Measurements from ENCODE around the gene SH3D19.
"Not testable (repeated sequence)": the region's sequence is repeated elsewhere in the genome, so short reads cannot be mapped to it uniquely, and the experiment has no call there.

SH3D19 gene

DNA sequence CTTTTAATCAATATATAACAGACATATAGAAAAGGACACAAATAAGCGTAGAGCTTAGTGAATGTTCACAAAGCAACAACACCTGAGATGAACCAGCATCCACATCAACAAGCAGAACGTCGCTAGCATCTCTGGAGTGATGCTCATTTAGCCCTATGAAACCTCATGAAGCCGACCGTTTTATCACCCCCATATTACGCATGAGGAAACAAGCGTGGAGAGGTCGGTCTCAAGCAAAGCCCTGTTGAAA is 226.5 kb downstream of the SH3D19 start:
- no peak for DNase-seq (ENCODE audit: low read depth)

- DNase-seq (ENCODE audit: low read depth) = no peak
Measured at GRCh38 chr4:151097759-151098158, 227.6 kb downstream of the SH3D19 start.

GRCh38 chr4:151095142-151095541 is 230.3 kb downstream of the SH3D19 start:
- no peak for DNase-seq (ENCODE audit: low read depth)

- no peak for DNase-seq (ENCODE audit: low read depth)
Measured at GRCh38 chr4:151094290-151094751, 231.1 kb downstream of the SH3D19 start.

DNA sequence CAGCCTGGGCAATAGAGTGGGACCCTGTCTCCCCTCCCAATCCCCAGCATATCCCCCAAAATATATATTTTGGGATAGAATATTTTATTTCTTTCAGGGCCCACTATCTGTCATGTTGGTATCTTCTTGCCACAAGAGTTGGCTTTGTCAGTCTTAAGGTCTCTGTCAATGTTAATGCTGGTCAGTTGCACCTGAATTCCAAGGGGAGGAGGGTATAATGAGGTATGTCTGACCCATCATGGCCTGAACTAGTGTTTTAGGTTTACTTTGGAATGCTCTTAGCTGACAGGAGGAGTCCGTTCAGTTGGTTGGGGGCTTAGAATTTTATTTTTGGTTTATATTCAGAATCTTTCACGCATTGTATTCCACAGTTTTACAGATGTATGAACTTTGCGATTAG is 232.2 kb downstream of the SH3D19 start:
- DNase-seq (ENCODE audit: low read depth) = no peak

- no peak for DNase-seq (ENCODE audit: low read depth)
Measured at GRCh38 chr4:151092488-151092887, 232.9 kb downstream of the SH3D19 start.

- no peak for DNase-seq (ENCODE audit: low read depth)
Measured at GRCh38 chr4:151091047-151091446, 234.4 kb downstream of the SH3D19 start.

GRCh38 chr4:151087467-151087866 is 237.9 kb downstream of the SH3D19 start:
- no peak for DNase-seq (ENCODE audit: low read depth)

DNA sequence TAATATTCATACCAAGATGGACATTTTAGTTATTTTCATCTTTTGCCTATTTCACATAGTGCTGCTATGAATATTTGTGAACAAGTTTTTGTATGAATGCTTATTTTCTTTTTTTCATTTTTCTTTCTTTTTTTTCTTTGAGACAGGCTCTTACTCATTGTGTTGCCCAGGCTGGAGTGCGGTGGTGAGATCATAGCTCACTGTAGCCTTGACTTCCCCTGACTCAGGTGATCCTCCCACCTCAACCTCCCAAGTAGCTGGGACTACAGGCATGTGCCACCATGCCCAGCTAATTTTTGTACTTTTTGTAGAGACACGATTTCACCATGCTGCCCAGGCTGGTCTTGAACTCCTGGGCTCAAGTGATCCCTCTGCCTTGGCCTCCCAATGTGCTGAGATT is 247.4 kb downstream of the SH3D19 start:
- not testable (repeated sequence) for DNase-seq (ENCODE audit: low read depth)

DNA sequence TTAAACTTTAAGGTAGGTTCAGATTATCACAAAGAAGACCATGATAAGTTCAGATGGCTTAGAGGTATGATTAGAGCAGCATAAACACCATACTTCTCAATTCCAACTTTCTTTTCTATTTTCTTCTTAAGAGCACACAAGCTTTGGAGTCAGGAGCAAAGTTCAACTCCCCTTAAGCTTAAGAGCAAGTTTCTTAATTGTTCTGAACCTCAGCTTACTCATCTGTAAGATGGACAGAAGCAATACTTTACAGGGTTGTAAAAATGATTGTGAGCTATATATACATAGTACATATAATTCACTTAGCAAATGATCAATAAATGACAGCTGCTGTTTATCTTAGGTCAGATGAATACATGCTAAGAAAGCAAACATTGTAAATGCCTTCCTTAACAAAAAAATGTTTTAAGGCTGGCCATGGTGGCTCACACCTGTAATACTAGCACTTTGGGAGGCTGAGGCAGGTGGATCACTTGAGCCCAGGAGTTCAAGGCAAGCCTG is 250.9 kb downstream of the SH3D19 start:
- DNase-seq (ENCODE audit: low read depth) = no peak

All from stimulated activated CD8-positive, alpha-beta memory T cell treated with anti-CD3 and anti-CD28 coated beads, Interleukin-15, amount 100 ng/mL, for 24 hours (primary cell).